HEK293 (cell line): ENCODE measurements around the gene TSPEAR.

ENCODE experiments used
- CTCF ChIA-PET: fragments of 350-600 bp; formaldehyde crosslinking; extraction: SDS; loops from one replicate; lab custom pipeline; 2021; ENCODE audit warnings: antibody characterized with exemption; lab: Yijun Ruan, JAX
- POLR2A ChIA-PET: fragments of 300-600 bp; formaldehyde crosslinking; extraction: SDS; loops from one replicate; lab custom pipeline; 2020; ENCODE audit warnings: antibody characterized with exemption, inconsistent platforms; lab: Yijun Ruan, JAX
- H3K27ac ChIP-seq: fragments of 200-500 bp; sonication (Bioruptor generic); 2 replicates; pipeline ENCODE4 v1.5.1; 2014; ENCODE audit warnings: low read depth, low read length, control low read depth, inconsistent platforms; ENCODE audit errors: extremely low read depth
- H3K36me3 ChIP-seq, 2 experiments: fragments of 200-500 bp in 1 of 2; sonication (Bioruptor generic) in 1 of 2; 1 replicate in 1 of 2; 2 replicates in 1 of 2; pipeline ENCODE4 v1.5.1; 2014 to 2017; ENCODE audit warnings: inconsistent platforms in 2 of 2, low read length in 2 of 2; ENCODE audit not compliant: control insufficient read depth in 2 of 2, insufficient read depth in 1 of 2
- H3K4me1 ChIP-seq: fragments of 200-500 bp; sonication (Bioruptor generic); 2 replicates; pipeline ENCODE4 v1.5.1; 2014; ENCODE audit warnings: mild to moderate bottlenecking, low read length, inconsistent platforms; ENCODE audit not compliant: control insufficient read depth, insufficient read depth
- H3K4me3 ChIP-seq: 2 replicates; pipeline ENCODE4 v1.5.1; 2011; ENCODE audit warnings: low read depth, mild to moderate bottlenecking, control low read depth, low read length, moderate library complexity
- H3K9me3 ChIP-seq: fragments of 200-500 bp; sonication (Bioruptor generic); 2 replicates; pipeline ENCODE4 v1.5.1; 2014; ENCODE audit warnings: low read depth, low read length, inconsistent platforms; ENCODE audit not compliant: control insufficient read depth, insufficient read depth
- ZBTB21 ChIP-seq: fragments of 450-650 bp; formaldehyde crosslinking; IDR thresholded peaks from 2 replicates; pipeline ENCODE4 v1.5.1; 2017; ENCODE audit warnings: missing biosample characterization, missing genetic modification characterization
- ZEB2 ChIP-seq: fragments of 450-650 bp; formaldehyde crosslinking; IDR thresholded peaks from 2 replicates; pipeline ENCODE4 v1.5.1; 2016; ENCODE audit warnings: missing biosample characterization, missing genetic modification characterization
- ZFP3 ChIP-seq: fragments of 450-650 bp; formaldehyde crosslinking; IDR thresholded peaks from 2 replicates; pipeline ENCODE4 v1.5.1; 2016; ENCODE audit warnings: low read depth, missing biosample characterization, missing genetic modification characterization
- ZNF132 ChIP-seq: fragments of 450-650 bp; formaldehyde crosslinking; IDR thresholded peaks from 2 replicates; pipeline ENCODE4 v1.5.1; 2017; ENCODE audit warnings: missing biosample characterization, missing genetic modification characterization, borderline replicate concordance
- ZNF140 ChIP-seq: fragments of 450-650 bp; formaldehyde crosslinking; IDR thresholded peaks from 2 replicates; pipeline ENCODE4 v1.5.1; 2016; ENCODE audit warnings: missing biosample characterization, missing genetic modification characterization
- ZNF221 ChIP-seq: fragments of 450-650 bp; formaldehyde crosslinking; IDR thresholded peaks from 2 replicates; pipeline ENCODE4 v1.5.1; 2017; ENCODE audit warnings: missing biosample characterization, missing genetic modification characterization, borderline replicate concordance
- ZNF324 ChIP-seq: fragments of 450-650 bp; formaldehyde crosslinking; IDR thresholded peaks from 2 replicates; pipeline ENCODE4 v1.5.1; 2016; ENCODE audit warnings: missing biosample characterization, missing genetic modification characterization
- ZNF362 ChIP-seq: fragments of 450-650 bp; formaldehyde crosslinking; IDR thresholded peaks from 2 replicates; pipeline ENCODE4 v1.5.1; 2016; ENCODE audit warnings: missing biosample characterization, missing genetic modification characterization
- ZNF394 ChIP-seq: fragments of 450-650 bp; formaldehyde crosslinking; IDR thresholded peaks from 2 replicates; pipeline ENCODE4 v1.5.1; 2016; ENCODE audit warnings: missing biosample characterization, missing genetic modification characterization, mild to moderate bottlenecking, moderate library complexity, borderline replicate concordance
- ZNF513 ChIP-seq: fragments of 450-650 bp; IDR thresholded peaks from 2 replicates; pipeline ENCODE4 v1.5.1; 2018; ENCODE audit warnings: missing biosample characterization, missing genetic modification characterization
- ZNF544 ChIP-seq: fragments of 450-650 bp; formaldehyde crosslinking; IDR thresholded peaks from 2 replicates; pipeline ENCODE4 v1.5.0; 2017; ENCODE audit warnings: missing biosample characterization, missing genetic modification characterization
- ZNF639 ChIP-seq: fragments of 450-650 bp; formaldehyde crosslinking; IDR thresholded peaks from 2 replicates; pipeline ENCODE4 v1.5.1; 2016; ENCODE audit warnings: missing biosample characterization, missing genetic modification characterization
- ZNF664 ChIP-seq: fragments of 450-650 bp; formaldehyde crosslinking; IDR thresholded peaks from 2 replicates; pipeline ENCODE4 v1.5.1; 2016; ENCODE audit warnings: missing biosample characterization, missing genetic modification characterization
- TF ChIP-seq, protein P1 (sequence below): fragments of 450-650 bp; formaldehyde crosslinking; optimal IDR thresholded peaks from 2 replicates; pipeline ENCODE3; 2016; ENCODE audit warnings: missing biosample characterization, mild to moderate bottlenecking, missing genetic modification characterization
- TF ChIP-seq, protein P2 (sequence below): fragments of 450-650 bp; formaldehyde crosslinking; IDR thresholded peaks from 2 replicates; pipeline ENCODE4 v1.5.1; 2016; ENCODE audit warnings: missing biosample characterization, missing genetic modification characterization
- TF ChIP-seq, protein P3 (sequence below): fragments of 450-650 bp; formaldehyde crosslinking; IDR thresholded peaks from 2 replicates; pipeline ENCODE4 v1.5.1; 2016; ENCODE audit warnings: missing biosample characterization, missing genetic modification characterization
- TF ChIP-seq, protein P4 (sequence below): fragments of 450-650 bp; formaldehyde crosslinking; IDR thresholded peaks from 2 replicates; pipeline ENCODE4 v1.5.1; 2017; ENCODE audit warnings: missing biosample characterization, missing genetic modification characterization

Gene TSPEAR

GRCh38 chr21:44749759-44750674, 38.6 kb upstream of the TSPEAR start:
- POLR2A ChIA-PET, result no interaction called here
- H3K36me3 ChIP-seq, result no peaks in the 10 kb centered on the region
- TF ChIP-seq ZNF221 (tag by site-specific recombination) (no peak), ZNF513 (no peak), ZNF140 (tag by site-specific recombination) (no peak), ZNF639 (tag by site-specific recombination) (no peak), ZNF324 (tag by site-specific recombination) (no peak), ZNF132 (tag by site-specific recombination) (no peak), ZNF664 (tag by site-specific recombination) (no peak), ZNF394 (tag by site-specific recombination) (no peak), ZNF544 (tag by site-specific recombination) (no peak), ZBTB21 (tag by site-specific recombination) (no peak), ZNF362 (no peak)
- TF ChIP-seq, protein P1, sequence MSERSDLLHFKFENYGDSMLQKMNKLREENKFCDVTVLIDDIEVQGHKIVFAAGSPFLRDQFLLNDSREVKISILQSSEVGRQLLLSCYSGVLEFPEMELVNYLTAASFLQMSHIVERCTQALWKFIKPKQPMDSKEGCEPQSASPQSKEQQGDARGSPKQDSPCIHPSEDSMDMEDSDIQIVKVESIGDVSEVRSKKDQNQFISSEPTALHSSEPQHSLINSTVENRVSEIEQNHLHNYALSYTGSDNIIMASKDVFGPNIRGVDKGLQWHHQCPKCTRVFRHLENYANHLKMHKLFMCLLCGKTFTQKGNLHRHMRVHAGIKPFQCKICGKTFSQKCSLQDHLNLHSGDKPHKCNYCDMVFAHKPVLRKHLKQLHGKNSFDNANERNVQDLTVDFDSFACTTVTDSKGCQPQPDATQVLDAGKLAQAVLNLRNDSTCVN (tag by site-specific recombination), result no peak
- TF ChIP-seq, protein P2, sequence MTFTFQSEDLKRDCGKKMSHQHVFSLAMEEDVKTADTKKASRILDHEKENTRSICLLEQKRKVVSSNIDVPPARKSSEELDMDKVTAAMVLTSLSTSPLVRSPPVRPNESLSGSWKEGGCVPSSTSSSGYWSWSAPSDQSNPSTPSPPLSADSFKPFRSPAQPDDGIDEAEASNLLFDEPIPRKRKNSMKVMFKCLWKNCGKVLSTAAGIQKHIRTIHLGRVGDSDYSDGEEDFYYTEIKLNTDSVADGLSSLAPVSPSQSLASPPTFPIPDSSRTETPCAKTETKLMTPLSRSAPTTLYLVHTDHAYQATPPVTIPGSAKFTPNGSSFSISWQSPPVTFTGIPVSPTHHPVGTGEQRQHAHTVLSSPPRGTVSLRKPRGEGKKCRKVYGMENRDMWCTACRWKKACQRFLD (tag by site-specific recombination), result no peak
- H3K9me3 ChIP-seq, result no peaks in the 10 kb centered on the region
- H3K4me1 ChIP-seq, result no peaks in the 10 kb centered on the region
- H3K4me3 ChIP-seq, result no peak overlapping the region
- CTCF ChIA-PET, result no interaction called here
- no peak overlapping the region for H3K27ac ChIP-seq

- Histone ChIP-seq H3K27ac (no peak overlapping the region), H3K36me3 (no peaks in the 10 kb centered on the region), H3K4me3 (no peak overlapping the region), H3K9me3 (no peaks in the 10 kb centered on the region), H3K4me1 (no peaks in the 10 kb centered on the region)
- ChIA-PET CTCF (interaction anchor here (0.7 kb wide), 2 partner anchors 139 to 153 kb away, joined by 4 to 5 read pairs; no protein-coding TSS in a partner anchor), POLR2A (no interaction called here)
- TF ChIP-seq ZEB2, result no peak
- TF ChIP-seq, protein P3, sequence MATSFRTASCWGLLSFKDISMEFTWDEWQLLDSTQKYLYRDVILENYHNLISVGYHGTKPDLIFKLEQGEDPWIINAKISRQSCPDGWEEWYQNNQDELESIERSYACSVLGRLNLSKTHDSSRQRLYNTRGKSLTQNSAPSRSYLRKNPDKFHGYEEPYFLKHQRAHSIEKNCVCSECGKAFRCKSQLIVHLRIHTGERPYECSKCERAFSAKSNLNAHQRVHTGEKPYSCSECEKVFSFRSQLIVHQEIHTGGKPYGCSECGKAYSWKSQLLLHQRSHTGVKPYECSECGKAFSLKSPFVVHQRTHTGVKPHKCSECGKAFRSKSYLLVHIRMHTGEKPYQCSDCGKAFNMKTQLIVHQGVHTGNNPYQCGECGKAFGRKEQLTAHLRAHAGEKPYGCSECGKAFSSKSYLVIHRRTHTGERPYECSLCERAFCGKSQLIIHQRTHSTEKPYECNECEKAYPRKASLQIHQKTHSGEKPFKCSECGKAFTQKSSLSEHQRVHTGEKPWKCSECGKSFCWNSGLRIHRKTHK (tag by site-specific recombination), result no peak
- no peak for TF ChIP-seq ZFP3 (tag by site-specific recombination)
- TF ChIP-seq, protein P4, sequence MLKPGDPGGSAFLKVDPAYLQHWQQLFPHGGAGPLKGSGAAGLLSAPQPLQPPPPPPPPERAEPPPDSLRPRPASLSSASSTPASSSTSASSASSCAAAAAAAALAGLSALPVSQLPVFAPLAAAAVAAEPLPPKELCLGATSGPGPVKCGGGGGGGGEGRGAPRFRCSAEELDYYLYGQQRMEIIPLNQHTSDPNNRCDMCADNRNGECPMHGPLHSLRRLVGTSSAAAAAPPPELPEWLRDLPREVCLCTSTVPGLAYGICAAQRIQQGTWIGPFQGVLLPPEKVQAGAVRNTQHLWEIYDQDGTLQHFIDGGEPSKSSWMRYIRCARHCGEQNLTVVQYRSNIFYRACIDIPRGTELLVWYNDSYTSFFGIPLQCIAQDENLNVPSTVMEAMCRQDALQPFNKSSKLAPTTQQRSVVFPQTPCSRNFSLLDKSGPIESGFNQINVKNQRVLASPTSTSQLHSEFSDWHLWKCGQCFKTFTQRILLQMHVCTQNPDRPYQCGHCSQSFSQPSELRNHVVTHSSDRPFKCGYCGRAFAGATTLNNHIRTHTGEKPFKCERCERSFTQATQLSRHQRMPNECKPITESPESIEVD (tag by site-specific recombination), result no peak
These were observed 37.9 kb upstream of the TSPEAR start for GRCh38 chr21:44749116-44749758.
